GM12872 (cell line): Measurements from ENCODE around the gene GRIN2A.

ENCODE experiments used
- TF ChIP-seq, protein P1 (sequence below): IDR thresholded peaks from 3 replicates; pipeline ENCODE4 v1.5.1; 2011; ENCODE audit warnings: low read depth, mild to moderate bottlenecking, low read length, moderate library complexity; ENCODE audit not compliant: insufficient read depth

The GRIN2A gene

DNA sequence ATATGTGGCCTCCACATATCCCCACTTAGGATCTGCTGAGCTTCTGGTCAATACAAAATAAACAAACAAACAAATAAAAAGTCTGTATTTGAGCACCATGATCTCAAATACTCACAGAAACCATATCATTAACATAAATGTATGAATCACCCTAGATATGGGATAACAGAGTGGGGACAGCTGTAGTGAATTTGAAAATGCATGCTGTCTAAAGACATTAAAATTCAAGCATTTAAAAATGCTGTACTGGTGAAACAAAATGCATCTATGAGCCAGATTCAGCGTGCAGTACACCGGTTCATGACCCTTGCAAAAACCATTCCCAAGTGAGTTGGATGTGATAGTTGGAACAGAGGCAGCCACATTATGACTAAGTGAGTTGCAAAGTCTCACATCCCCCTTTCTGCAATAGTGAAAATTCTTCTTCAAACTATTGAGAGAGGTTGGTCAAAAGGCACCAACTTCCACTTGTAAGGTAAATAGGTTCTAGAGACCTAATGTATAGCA, 12.3 kb downstream of the GRIN2A start:
- TF ChIP-seq, protein P1, sequence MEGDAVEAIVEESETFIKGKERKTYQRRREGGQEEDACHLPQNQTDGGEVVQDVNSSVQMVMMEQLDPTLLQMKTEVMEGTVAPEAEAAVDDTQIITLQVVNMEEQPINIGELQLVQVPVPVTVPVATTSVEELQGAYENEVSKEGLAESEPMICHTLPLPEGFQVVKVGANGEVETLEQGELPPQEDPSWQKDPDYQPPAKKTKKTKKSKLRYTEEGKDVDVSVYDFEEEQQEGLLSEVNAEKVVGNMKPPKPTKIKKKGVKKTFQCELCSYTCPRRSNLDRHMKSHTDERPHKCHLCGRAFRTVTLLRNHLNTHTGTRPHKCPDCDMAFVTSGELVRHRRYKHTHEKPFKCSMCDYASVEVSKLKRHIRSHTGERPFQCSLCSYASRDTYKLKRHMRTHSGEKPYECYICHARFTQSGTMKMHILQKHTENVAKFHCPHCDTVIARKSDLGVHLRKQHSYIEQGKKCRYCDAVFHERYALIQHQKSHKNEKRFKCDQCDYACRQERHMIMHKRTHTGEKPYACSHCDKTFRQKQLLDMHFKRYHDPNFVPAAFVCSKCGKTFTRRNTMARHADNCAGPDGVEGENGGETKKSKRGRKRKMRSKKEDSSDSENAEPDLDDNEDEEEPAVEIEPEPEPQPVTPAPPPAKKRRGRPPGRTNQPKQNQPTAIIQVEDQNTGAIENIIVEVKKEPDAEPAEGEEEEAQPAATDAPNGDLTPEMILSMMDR = no peak

DNA sequence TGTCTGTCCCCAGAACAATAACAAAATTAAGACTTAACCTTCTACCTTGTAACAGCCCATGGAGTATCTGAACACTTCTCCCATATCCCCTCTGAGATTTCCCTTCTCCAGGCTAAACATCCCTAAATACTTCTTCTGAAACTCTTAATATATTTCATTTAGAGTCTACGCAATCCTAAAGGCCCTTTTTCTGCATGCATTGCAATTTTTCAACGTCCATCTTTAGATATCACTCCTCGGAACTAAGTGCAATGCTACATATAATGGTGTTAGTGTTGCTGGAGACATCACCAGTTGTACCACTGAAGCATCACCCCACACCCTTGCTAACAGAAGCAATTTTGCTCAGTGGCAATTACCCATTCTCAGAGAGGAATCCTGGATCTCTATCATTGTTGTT, 13.2 kb downstream of the GRIN2A start:
- TF ChIP-seq, protein P1 = no peak

DNA sequence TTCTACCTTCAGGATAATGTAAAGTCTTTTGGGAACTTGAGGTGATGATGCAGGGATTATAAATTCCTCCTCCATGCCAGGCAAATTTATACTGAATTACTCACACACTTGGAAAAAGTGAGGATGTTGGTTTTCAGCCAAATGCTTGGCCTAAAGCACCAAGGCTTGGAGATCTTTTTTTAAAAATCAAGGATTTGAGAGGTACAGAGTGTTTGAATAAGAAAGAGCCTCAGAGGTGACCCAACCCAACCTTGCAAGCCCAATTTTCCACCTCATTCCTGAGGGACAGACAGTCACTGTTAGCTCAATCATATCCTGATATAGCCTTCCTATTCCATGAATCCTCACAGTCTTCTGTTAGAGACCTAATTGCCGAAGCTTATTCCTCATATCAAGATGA, 14.0 kb downstream of the GRIN2A start:
- TF ChIP-seq, protein P1 = no peak

DNA sequence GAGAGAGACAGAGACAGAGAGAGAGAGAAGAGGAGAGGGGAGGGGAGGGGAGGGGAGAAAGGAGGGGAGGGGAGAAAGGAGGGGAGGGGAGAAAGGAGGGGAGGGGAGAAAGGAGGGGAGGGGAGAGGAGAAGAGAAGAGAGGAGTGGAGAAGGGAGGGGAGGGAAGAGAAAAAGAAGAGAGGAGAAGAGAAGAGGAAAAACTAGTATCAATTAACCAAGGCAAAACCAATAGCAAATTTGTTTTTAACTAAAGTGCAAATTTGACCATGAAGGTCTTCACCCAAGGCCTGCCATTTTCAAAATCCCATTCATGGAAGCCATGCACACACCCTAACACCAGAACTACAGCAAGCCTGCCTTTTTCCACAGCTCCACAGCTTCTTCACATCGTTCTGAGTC, 16.6 kb downstream of the GRIN2A start:
- TF ChIP-seq, protein P1 = no peak

DNA sequence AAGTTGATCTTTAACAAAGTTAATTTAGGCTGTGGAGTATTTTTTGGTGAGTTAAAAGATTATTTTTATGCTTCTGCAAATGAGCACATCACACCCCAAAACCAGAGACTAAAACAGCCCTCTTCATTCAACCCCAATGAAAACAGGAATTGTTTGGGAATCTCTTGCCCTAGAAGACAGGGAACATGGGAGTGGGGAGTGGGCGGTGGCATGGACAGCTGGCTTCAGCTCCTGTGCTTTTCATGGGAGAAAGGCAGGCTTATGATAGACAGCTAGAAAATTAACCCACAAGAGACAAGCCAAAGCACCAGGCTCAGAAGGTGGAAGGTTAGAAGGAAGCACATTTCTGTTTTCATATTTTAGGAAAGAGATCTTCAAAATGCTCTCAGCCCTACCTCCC, 19.2 kb downstream of the GRIN2A start:
- TF ChIP-seq, protein P1 = no peak

DNA sequence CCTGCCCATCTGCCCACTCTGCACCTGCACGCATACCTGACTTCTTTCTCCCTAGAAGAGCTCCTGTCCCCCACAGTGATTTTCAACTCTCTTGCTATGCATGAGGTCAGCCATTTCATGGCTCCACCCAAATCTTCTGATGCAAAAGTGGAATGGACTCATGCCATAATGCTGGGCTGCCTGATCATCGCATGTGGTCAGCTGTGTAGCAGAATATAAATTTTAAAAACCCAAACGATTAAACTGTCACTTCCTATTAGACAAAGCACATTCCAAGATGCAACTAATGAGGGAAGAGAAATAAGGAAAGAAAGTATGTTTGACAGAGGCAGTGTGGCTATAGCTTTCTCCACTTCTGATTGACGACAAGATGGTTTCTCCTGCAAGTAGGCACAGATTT, 26.1 kb downstream of the GRIN2A start:
- TF ChIP-seq, protein P1 = no peak

DNA sequence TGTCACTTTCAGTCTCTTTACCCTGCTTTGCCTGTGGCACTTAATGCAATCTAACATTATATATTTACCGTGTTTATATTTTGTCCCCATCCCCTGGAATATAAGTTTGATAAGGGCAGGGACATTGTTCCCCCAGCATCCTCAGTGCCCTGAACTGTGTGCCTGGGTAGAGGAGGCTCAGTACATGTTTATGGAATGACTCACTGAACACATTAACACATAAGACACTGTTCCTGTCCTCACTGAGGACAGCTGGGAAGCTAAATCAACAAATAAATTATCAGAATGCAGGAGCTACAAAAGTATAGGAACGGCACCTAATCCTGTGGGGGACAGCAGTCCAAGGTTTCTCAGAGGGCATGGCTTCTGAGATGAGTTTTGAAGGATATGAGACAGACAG, 27.8 kb downstream of the GRIN2A start:
- TF ChIP-seq, protein P1 = no peak
